IMR-90 (cell line): ENCODE measurements around the gene NLE1. TPM values are rescaled to one million over a fixed set of nuclear protein-coding genes. Genes with fewer than 3 reads are reported as not detected.

Source experiments
- ATAC-seq: fragments of 200-7000 bp; cut with Tn5 transposase; 2 replicates; pipeline ENCODE4 v1.9.1; 2020; ENCODE audit warnings: low read depth, mild to moderate bottlenecking, moderate library complexity
- BruUV-seq: library from RNA; stranded (reverse); fragments of 400-500 nt; replicated peaks from 2 replicates; lab custom pipeline; 2021; lab: Mats Ljungman, UMichigan
- CTCF ChIA-PET: fragments of 300-600 bp; formaldehyde crosslinking; extraction: SDS; loops from one replicate; lab custom pipeline; 2021; ENCODE audit warnings: antibody characterized with exemption; lab: Yijun Ruan, JAX
- POLR2A ChIA-PET: fragments of 300-600 bp; sonication (Branson Sonifier 250); formaldehyde crosslinking; loops from one replicate; lab custom pipeline; 2022; ENCODE audit warnings: antibody characterized with exemption; ENCODE audit not compliant: unreplicated experiment; lab: Charles Lee
- DNase-seq: peaks from one replicate; pipeline ENCODE4 v3.0.0; 2013
- H2AFZ ChIP-seq: replicated peaks from 2 replicates; pipeline ENCODE3; 2013; ENCODE audit warnings: low read length, mild to moderate bottlenecking; ENCODE audit not compliant: poor library complexity
- H2AK5ac ChIP-seq: 2 replicates; pipeline ENCODE4 v1.6.1; 2013; ENCODE audit warnings: low read depth, low read length, inconsistent platforms
- H2AK9ac ChIP-seq: replicated peaks from 2 replicates; pipeline ENCODE3; 2013; ENCODE audit warnings: mild to moderate bottlenecking, low read depth, low read length, moderate library complexity; ENCODE audit not compliant: poor library complexity
- H2BK120ac ChIP-seq: 2 replicates; pipeline ENCODE4 v1.6.1; 2013; ENCODE audit warnings: low read depth, low read length, inconsistent platforms
- H2BK15ac ChIP-seq: 3 replicates; pipeline ENCODE4 v1.6.1; 2013; ENCODE audit warnings: low read depth, low read length, inconsistent platforms
- H2BK20ac ChIP-seq: 2 replicates; pipeline ENCODE4 v1.6.1; 2013; ENCODE audit warnings: low read depth, mild to moderate bottlenecking, inconsistent platforms, low read length, moderate library complexity
- H2BK5ac ChIP-seq: 2 replicates; pipeline ENCODE4 v1.6.1; 2013; ENCODE audit warnings: mild to moderate bottlenecking, low read depth, low read length, inconsistent platforms; ENCODE audit not compliant: poor library complexity, severe bottlenecking
- H3K14ac ChIP-seq: replicated peaks from 2 replicates; pipeline ENCODE4 v1.6.1; 2013; ENCODE audit warnings: low read depth, low read length, inconsistent platforms
- H3K18ac ChIP-seq: 2 replicates; pipeline ENCODE4 v1.6.1; 2013; ENCODE audit warnings: low read depth, low read length, control low read depth
- H3K23ac ChIP-seq: 2 replicates; pipeline ENCODE4 v1.6.1; 2013; ENCODE audit warnings: low read depth, low read length, inconsistent platforms
- H3K27ac ChIP-seq: 2 replicates; pipeline ENCODE4 v1.5.1; 2013; ENCODE audit warnings: mild to moderate bottlenecking, control low read depth, low read length; ENCODE audit not compliant: insufficient read depth
- H3K27me3 ChIP-seq: 2 replicates; pipeline ENCODE4 v1.6.1; 2013; ENCODE audit warnings: low read length; ENCODE audit not compliant: control insufficient read depth, insufficient read depth
- H3K36me3 ChIP-seq: 2 replicates; pipeline ENCODE4 v1.6.1; 2013; ENCODE audit warnings: low read length, mixed read lengths; ENCODE audit not compliant: control insufficient read depth, insufficient read depth
- H3K4ac ChIP-seq: 2 replicates; pipeline ENCODE4 v1.6.1; 2013; ENCODE audit warnings: low read depth, low read length, inconsistent platforms
- H3K4me1 ChIP-seq: 2 replicates; pipeline ENCODE4 v1.6.1; 2013; ENCODE audit warnings: low read length, mixed read lengths; ENCODE audit not compliant: control insufficient read depth, insufficient read depth
- H3K4me2 ChIP-seq: 2 replicates; pipeline ENCODE4 v1.6.1; 2013; ENCODE audit warnings: low read depth, mild to moderate bottlenecking, control low read depth, low read length, moderate library complexity
- H3K4me3 ChIP-seq: 2 replicates; pipeline ENCODE4 v1.5.1; 2013; ENCODE audit warnings: low read depth, mild to moderate bottlenecking, control low read depth, low read length, moderate library complexity; ENCODE audit not compliant: insufficient read depth
- H3K56ac ChIP-seq: 2 replicates; pipeline ENCODE4 v1.6.1; 2013; ENCODE audit warnings: low read length, inconsistent platforms; ENCODE audit not compliant: insufficient read depth; ENCODE audit errors: extremely low read depth
- H3K79me1 ChIP-seq, 2 experiments: 2 replicates each; pipeline ENCODE4 v1.6.1; 2013; ENCODE audit warnings: low read length in 2 of 2, inconsistent platforms in 1 of 2, low read depth in 1 of 2
- H3K9ac ChIP-seq: 2 replicates; pipeline ENCODE4 v1.6.1; 2013; ENCODE audit warnings: low read depth, low read length, control low read depth
- H3K9me1 ChIP-seq: 2 replicates; pipeline ENCODE4 v1.6.1; 2013; ENCODE audit warnings: low read length, inconsistent platforms; ENCODE audit not compliant: insufficient read depth
- H3K9me3 ChIP-seq: 2 replicates; pipeline ENCODE4 v1.6.1; 2013; ENCODE audit warnings: low read length; ENCODE audit not compliant: control insufficient read depth, insufficient read depth
- H4K20me1 ChIP-seq: 2 replicates; pipeline ENCODE4 v1.6.1; 2013; ENCODE audit warnings: low read length, inconsistent platforms; ENCODE audit not compliant: insufficient read depth
- H4K5ac ChIP-seq: 2 replicates; pipeline ENCODE4 v1.6.1; 2013; ENCODE audit warnings: mild to moderate bottlenecking, low read depth, low read length, control low read depth
- H4K8ac ChIP-seq, 2 experiments: 2 replicates each; pipeline ENCODE4 v1.6.1; 2013; ENCODE audit warnings: low read depth in 2 of 2, low read length in 2 of 2, control low read depth in 1 of 2, inconsistent platforms in 1 of 2
- H4K91ac ChIP-seq: 2 replicates; pipeline ENCODE4 v1.6.1; 2013; ENCODE audit warnings: low read depth, low read length, inconsistent platforms; ENCODE audit not compliant: insufficient read depth
- BHLHE40 ChIP-seq: fragments of 150-350 bp; IDR thresholded peaks from 2 replicates; pipeline ENCODE4 v1.6.1; 2016; ENCODE audit warnings: mild to moderate bottlenecking, low read depth, low read length
- CEBPB ChIP-seq: IDR thresholded peaks from 2 replicates; pipeline ENCODE4 v1.6.1; 2012; ENCODE audit warnings: low read depth, low read length, improper control_type of control experiment
- CHD1 ChIP-seq: IDR thresholded peaks from 2 replicates; pipeline ENCODE4 v1.6.1; 2012; ENCODE audit warnings: low read depth, low read length, improper control_type of control experiment
- CTCF ChIP-seq: conservative IDR thresholded peaks from 2 replicates; pipeline ENCODE4 v1.5.1; 2012; ENCODE audit warnings: mild to moderate bottlenecking, low read depth, low read length, improper control_type of control experiment
- ELK1 ChIP-seq: fragments of 150-350 bp; IDR thresholded peaks from 2 replicates; pipeline ENCODE4 v1.6.1; 2016; ENCODE audit warnings: low read depth, mild to moderate bottlenecking, low read length, moderate library complexity, borderline replicate concordance
- FOS ChIP-seq: fragments of 150-350 bp; IDR thresholded peaks from 2 replicates; pipeline ENCODE4 v1.6.1; 2016; ENCODE audit warnings: low read depth, low read length
- MAFK ChIP-seq: IDR thresholded peaks from 2 replicates; pipeline ENCODE4 v1.6.1; 2012; ENCODE audit warnings: low read depth, low read length, improper control_type of control experiment
- MAZ ChIP-seq: IDR thresholded peaks from 2 replicates; pipeline ENCODE4 v1.6.1; 2012; ENCODE audit warnings: low read depth, mild to moderate bottlenecking, low read length, improper control_type of control experiment, moderate library complexity, borderline replicate concordance
- MXI1 ChIP-seq: IDR thresholded peaks from 2 replicates; pipeline ENCODE4 v1.6.1; 2012; ENCODE audit warnings: low read depth, mild to moderate bottlenecking, low read length, moderate library complexity, borderline replicate concordance
- NFE2L2 ChIP-seq: fragments of 150-350 bp; IDR thresholded peaks from 2 replicates; pipeline ENCODE4 v1.6.1; 2016; ENCODE audit warnings: low read depth, mild to moderate bottlenecking, low read length
- RAD21 ChIP-seq: IDR thresholded peaks from 2 replicates; pipeline ENCODE4 v1.6.1; 2012; ENCODE audit warnings: low read length, improper control_type of control experiment
- RCOR1 ChIP-seq: IDR thresholded peaks from 2 replicates; pipeline ENCODE4 v1.6.1; 2012; ENCODE audit warnings: mild to moderate bottlenecking, low read length, improper control_type of control experiment; ENCODE audit not compliant: insufficient replicate concordance
- RFX5 ChIP-seq: IDR thresholded peaks from 2 replicates; pipeline ENCODE4 v1.8.0; 2012; ENCODE audit warnings: low read depth, mild to moderate bottlenecking, low read length, moderate library complexity
- SMC3 ChIP-seq: fragments of 150-350 bp; IDR thresholded peaks from 2 replicates; pipeline ENCODE4 v1.6.1; 2016; ENCODE audit warnings: low read depth, mild to moderate bottlenecking, antibody characterized with exemption, low read length, moderate library complexity
- USF2 ChIP-seq: fragments of 150-350 bp; IDR thresholded peaks from 2 replicates; pipeline ENCODE4 v1.6.1; 2017; ENCODE audit warnings: mild to moderate bottlenecking, antibody characterized with exemption, low read length, low read depth
- WGBS, 2 experiments: methylation state at CpG; one replicate each; pipeline versions ENCODE4 v1.1.5 to v1.1.7; 2013; ENCODE audit warnings: missing lambda C conversion rate in 2 of 2; ENCODE audit not compliant: insufficient read length in 1 of 2; ENCODE audit errors: extremely low coverage in 2 of 2; 5-methylcytosine and 5-hydroxymethylcytosine counted together
- dilution Hi-C: fragments of 300-500 bp; cut with HindIII; formaldehyde crosslinking; loops from one replicate; pipeline ENCODE4 v1.14.3; 2018; ENCODE audit warnings: low sequenced_read_pairs; ENCODE audit not compliant: unreplicated experiment
- in situ Hi-C: fragments of 300-500 bp; cut with MboI; formaldehyde crosslinking; loops from 3 replicates; pipeline ENCODE4 v1.14.3; 2019; ENCODE audit warnings: low sequenced_read_pairs, inconsistent platforms, mixed read lengths
- intact Hi-C: fragments of 100-400 bp; cut with micrococcal nuclease; formaldehyde crosslinking; loops from 2 replicates; pipeline ENCODE4 v1.10.0; 2022
- polyA plus RNA-seq, 3 experiments: library from polyadenylated mRNA; depleted of rRNA; stranded (reverse); fragments of >200 nt; gene quantifications; 2 replicates each; pipeline ENCODE4 v1.2.3, GENCODE V29; 2012; ENCODE audit warnings: low replicate concordance in 1 of 3
- total RNA-seq: library from RNA; depleted of rRNA; stranded (reverse); fragments of >200 nt; gene quantifications from 2 replicates; pipeline ENCODE4 v1.2.3, GENCODE V29; 2012

Gene NLE1
- total and polyA plus RNA-seq, 2 of the 4 experiments (the other 2 are of a cell fraction): 18.6 to 23.7 TPM

GRCh38 chr17:35187481-35187880 is 45.4 kb upstream of the NLE1 start:
- no TSS peak for BruUV-seq

More at GRCh38 chr17:35187481-35187880, 45.4 kb upstream of the NLE1 start:
- H4K91ac ChIP-seq: no peak overlapping the region
- H3K56ac ChIP-seq: no peak overlapping the region
- H3K4ac ChIP-seq: no peak overlapping the region
- H3K9me3 ChIP-seq: no peaks in the 10 kb centered on the region
- no peak overlapping the region for H4K8ac ChIP-seq
- no peak overlapping the region for H3K23ac ChIP-seq
- H3K27me3 ChIP-seq: peaks cover 8% of the 10 kb centered on the region
- no peak overlapping the region for H2AFZ ChIP-seq
- H3K18ac ChIP-seq: no peak overlapping the region
- CTCF ChIA-PET: no interaction called here
- no peak overlapping the region for H4K5ac ChIP-seq
- no peak for ATAC-seq
- H2BK5ac ChIP-seq: no peak overlapping the region
- no peaks in the 10 kb centered on the region for H4K20me1 ChIP-seq
- no peak overlapping the region for H2AK9ac ChIP-seq
- H3K79me1 ChIP-seq: no peaks in the 10 kb centered on the region
- no peak overlapping the region for H3K4me2 ChIP-seq
- no peaks in the 10 kb centered on the region for H3K9me1 ChIP-seq
- H2BK15ac ChIP-seq: no peak overlapping the region
- no peaks in the 10 kb centered on the region for H3K36me3 ChIP-seq
- in situ Hi-C loops (no loop called here), intact Hi-C loops (no loop called here), dilution Hi-C loops (loop anchor here (25.0 kb wide), 1 partner anchor 350 kb away; the partner anchor contains the start of gene SLFN12L)
- no peak overlapping the region for H2AK5ac ChIP-seq
- no peak overlapping the region for H2BK120ac ChIP-seq
- no peak overlapping the region for H2BK20ac ChIP-seq
- no peak overlapping the region for H3K9ac ChIP-seq
- TF ChIP-seq BHLHE40: no peak
- TF ChIP-seq USF2: no peak
- no peak for TF ChIP-seq CEBPB
- TF ChIP-seq FOS: no peak
- no peak for TF ChIP-seq RAD21
- no peak for TF ChIP-seq MXI1
- TF ChIP-seq RFX5: no peak
- no peak for TF ChIP-seq NFE2L2
- TF ChIP-seq MAFK: no peak
- no peak for TF ChIP-seq SMC3
- TF ChIP-seq ELK1: no peak
- TF ChIP-seq RCOR1: no peak
- no peak for TF ChIP-seq CHD1
- no peak for TF ChIP-seq MAZ
- TF ChIP-seq CTCF: no peak
- H3K14ac ChIP-seq: no peak overlapping the region
- no peak overlapping the region for H3K27ac ChIP-seq
- DNase-seq: no peak
- POLR2A ChIA-PET: no interaction called here
- no peaks in the 10 kb centered on the region for H3K4me1 ChIP-seq
- WGBS, 2 experiments: no CpG with 5 or more reads among the region's 2 CpGs
- H3K4me3 ChIP-seq: no peak overlapping the region
